ENCODE measurements around the gene PGK1.

PGK1 gene

GRCh38 chrX:78092296-78092695, 11.8 kb upstream of the PGK1 start:
- H3K4me3 ChIP-seq (ENCODE audit: low read depth in 1 of 2, low read length in 2 of 2), result no peak overlapping the region
- H3K9me3 ChIP-seq (ENCODE audit: control insufficient read depth in 1 of 2, low read length in 2 of 2), result no peaks in the 10 kb centered on the region
- H3K27ac ChIP-seq (ENCODE audit: low read length), result no peak overlapping the region
- no peaks in the 10 kb centered on the region for H3K36me3 ChIP-seq (ENCODE audit: control insufficient read depth in 1 of 2, insufficient read depth in 2 of 2, low read length in 2 of 2)
- H3K27me3 ChIP-seq (ENCODE audit: low read depth, low read length), result no peaks in the 10 kb centered on the region
- H3K4me1 ChIP-seq (ENCODE audit: control insufficient read depth in 1 of 2, insufficient read depth in 2 of 2, low read length in 2 of 2), result no peaks in the 10 kb centered on the region

- no peaks in the 10 kb centered on the region for H3K9me3 ChIP-seq (ENCODE audit: control insufficient read depth in 1 of 2, low read length in 2 of 2)
- H3K36me3 ChIP-seq (ENCODE audit: control insufficient read depth in 1 of 2, insufficient read depth in 2 of 2, low read length in 2 of 2), result no peaks in the 10 kb centered on the region
- H3K27ac ChIP-seq (ENCODE audit: low read length), result no peak overlapping the region
- H3K4me1 ChIP-seq (ENCODE audit: control insufficient read depth in 1 of 2, insufficient read depth in 2 of 2, low read length in 2 of 2), result no peaks in the 10 kb centered on the region
- H3K27me3 ChIP-seq (ENCODE audit: low read depth, low read length), result no peaks in the 10 kb centered on the region
- H3K4me3 ChIP-seq (ENCODE audit: low read depth in 1 of 2, low read length in 2 of 2), result no peak overlapping the region
These were observed 5.9 kb upstream of the PGK1 start for GRCh38 chrX:78098108-78098507.

- H3K4me3 ChIP-seq (ENCODE audit: low read depth in 1 of 2, low read length in 2 of 2), result no peak overlapping the region
- no peaks in the 10 kb centered on the region for H3K36me3 ChIP-seq (ENCODE audit: control insufficient read depth in 1 of 2, insufficient read depth in 2 of 2, low read length in 2 of 2)
- H3K4me1 ChIP-seq (ENCODE audit: control insufficient read depth in 1 of 2, insufficient read depth in 2 of 2, low read length in 2 of 2), result peaks cover 10 to 14% of the 10 kb centered on the region in 2 donors
- H3K9me3 ChIP-seq (ENCODE audit: control insufficient read depth in 1 of 2, low read length in 2 of 2), result no peaks in the 10 kb centered on the region
- H3K27ac ChIP-seq (ENCODE audit: low read length), result no peak overlapping the region
- no peaks in the 10 kb centered on the region for H3K27me3 ChIP-seq (ENCODE audit: low read depth, low read length)
These were observed 2.0 kb upstream of the PGK1 start for GRCh38 chrX:78102091-78102490.

GRCh38 chrX:78103001-78103622, 936 bp upstream of the PGK1 start:
- Histone ChIP-seq H3K4me3 (ENCODE audit: low read depth in 1 of 2, low read length in 2 of 2) (peak overlapping the region; percentile 61 to 80), H3K27me3 (ENCODE audit: low read depth, low read length) (no peaks in the 10 kb centered on the region), H3K9me3 (ENCODE audit: control insufficient read depth in 1 of 2, low read length in 2 of 2) (no peaks in the 10 kb centered on the region), H3K27ac (ENCODE audit: low read length) (peak overlapping the region; percentile 89), H3K36me3 (ENCODE audit: control insufficient read depth in 1 of 2, insufficient read depth in 2 of 2, low read length in 2 of 2) (no peaks in the 10 kb centered on the region), H3K4me1 (ENCODE audit: control insufficient read depth in 1 of 2, insufficient read depth in 2 of 2, low read length in 2 of 2) (peaks cover 10 to 23% of the 10 kb centered on the region in 2 donors)

- Histone ChIP-seq H3K4me3 (ENCODE audit: low read depth in 1 of 2, low read length in 2 of 2) (peak overlapping the region; percentile 80 to 85), H3K9me3 (ENCODE audit: control insufficient read depth in 1 of 2, low read length in 2 of 2) (no peaks in the 10 kb centered on the region), H3K27me3 (ENCODE audit: low read depth, low read length) (no peaks in the 10 kb centered on the region), H3K36me3 (ENCODE audit: control insufficient read depth in 1 of 2, insufficient read depth in 2 of 2, low read length in 2 of 2) (no peaks in the 10 kb centered on the region), H3K27ac (ENCODE audit: low read length) (peak overlapping the region; percentile 99), H3K4me1 (ENCODE audit: control insufficient read depth in 1 of 2, insufficient read depth in 2 of 2, low read length in 2 of 2) (peaks cover 10 to 30% of the 10 kb centered on the region in 2 donors)
These were observed 564 bp downstream of the PGK1 start for GRCh38 chrX:78104447-78105176.

GRCh38 chrX:78105944-78106650, 2.0 kb downstream of the PGK1 start:
- peak overlapping the region; percentile 99 for H3K27ac ChIP-seq (ENCODE audit: low read length)
- H3K27me3 ChIP-seq (ENCODE audit: low read depth, low read length), result no peaks in the 10 kb centered on the region
- H3K36me3 ChIP-seq (ENCODE audit: control insufficient read depth in 1 of 2, insufficient read depth in 2 of 2, low read length in 2 of 2), result no peaks in the 10 kb centered on the region
- H3K4me3 ChIP-seq (ENCODE audit: low read depth in 1 of 2, low read length in 2 of 2), result peak overlapping the region; percentile 80 to 85
- peaks cover 10 to 32% of the 10 kb centered on the region in 2 donors for H3K4me1 ChIP-seq (ENCODE audit: control insufficient read depth in 1 of 2, insufficient read depth in 2 of 2, low read length in 2 of 2)
- H3K9me3 ChIP-seq (ENCODE audit: control insufficient read depth in 1 of 2, low read length in 2 of 2), result no peaks in the 10 kb centered on the region

- no peaks in the 10 kb centered on the region for H3K27me3 ChIP-seq (ENCODE audit: low read depth, low read length)
- H3K4me3 ChIP-seq (ENCODE audit: low read depth in 1 of 2, low read length in 2 of 2), result peak overlapping the region; percentile 80 to 85
- peaks cover 10 to 34% of the 10 kb centered on the region in 2 donors for H3K4me1 ChIP-seq (ENCODE audit: control insufficient read depth in 1 of 2, insufficient read depth in 2 of 2, low read length in 2 of 2)
- no peaks in the 10 kb centered on the region for H3K36me3 ChIP-seq (ENCODE audit: control insufficient read depth in 1 of 2, insufficient read depth in 2 of 2, low read length in 2 of 2)
- H3K9me3 ChIP-seq (ENCODE audit: control insufficient read depth in 1 of 2, low read length in 2 of 2), result no peaks in the 10 kb centered on the region
- peak overlapping the region; percentile 99 for H3K27ac ChIP-seq (ENCODE audit: low read length)
These were observed 2.6 kb downstream of the PGK1 start for GRCh38 chrX:78106651-78106986.

GRCh38 chrX:78109458-78109857, 5.4 kb downstream of the PGK1 start:
- Histone ChIP-seq H3K4me3 (ENCODE audit: low read depth in 1 of 2, low read length in 2 of 2) (no peak overlapping the region), H3K27me3 (ENCODE audit: low read depth, low read length) (no peaks in the 10 kb centered on the region), H3K27ac (ENCODE audit: low read length) (no peak overlapping the region), H3K9me3 (ENCODE audit: control insufficient read depth in 1 of 2, low read length in 2 of 2) (no peaks in the 10 kb centered on the region), H3K36me3 (ENCODE audit: control insufficient read depth in 1 of 2, insufficient read depth in 2 of 2, low read length in 2 of 2) (peaks cover 10 to 17% of the 10 kb centered on the region in 2 donors), H3K4me1 (ENCODE audit: control insufficient read depth in 1 of 2, insufficient read depth in 2 of 2, low read length in 2 of 2) (peaks cover 10 to 34% of the 10 kb centered on the region in 2 donors)

- Histone ChIP-seq H3K9me3 (ENCODE audit: control insufficient read depth in 1 of 2, low read length in 2 of 2) (no peaks in the 10 kb centered on the region), H3K4me1 (ENCODE audit: control insufficient read depth in 1 of 2, insufficient read depth in 2 of 2, low read length in 2 of 2) (peaks cover under 1 to 30% of the 10 kb centered on the region in 2 donors), H3K27ac (ENCODE audit: low read length) (no peak overlapping the region), H3K36me3 (ENCODE audit: control insufficient read depth in 1 of 2, insufficient read depth in 2 of 2, low read length in 2 of 2) (peaks cover 26 to 30% of the 10 kb centered on the region in 2 donors), H3K27me3 (ENCODE audit: low read depth, low read length) (no peaks in the 10 kb centered on the region), H3K4me3 (ENCODE audit: low read depth in 1 of 2, low read length in 2 of 2) (no peak overlapping the region)
These were observed 7.3 kb downstream of the PGK1 start for GRCh38 chrX:78111140-78111931.

GRCh38 chrX:78116365-78116764, 12.3 kb downstream of the PGK1 start:
- H3K4me3 ChIP-seq (ENCODE audit: low read depth in 1 of 2, low read length in 2 of 2), result no peak overlapping the region
- no peak overlapping the region for H3K27ac ChIP-seq (ENCODE audit: low read length)
- peaks cover 0 to 4% of the 10 kb centered on the region in 2 donors for H3K4me1 ChIP-seq (ENCODE audit: control insufficient read depth in 1 of 2, insufficient read depth in 2 of 2, low read length in 2 of 2)
- H3K27me3 ChIP-seq (ENCODE audit: low read depth, low read length), result no peaks in the 10 kb centered on the region
- H3K36me3 ChIP-seq (ENCODE audit: control insufficient read depth in 1 of 2, insufficient read depth in 2 of 2, low read length in 2 of 2), result peaks cover 58 to 61% of the 10 kb centered on the region in 2 donors
- no peaks in the 10 kb centered on the region for H3K9me3 ChIP-seq (ENCODE audit: control insufficient read depth in 1 of 2, low read length in 2 of 2)

- Histone ChIP-seq H3K9me3 (ENCODE audit: control insufficient read depth in 1 of 2, low read length in 2 of 2) (no peaks in the 10 kb centered on the region), H3K4me1 (ENCODE audit: control insufficient read depth in 1 of 2, insufficient read depth in 2 of 2, low read length in 2 of 2) (peaks cover 0 to 4% of the 10 kb centered on the region in 2 donors), H3K36me3 (ENCODE audit: control insufficient read depth in 1 of 2, insufficient read depth in 2 of 2, low read length in 2 of 2) (peaks cover 62 to 64% of the 10 kb centered on the region in 2 donors), H3K27ac (ENCODE audit: low read length) (no peak overlapping the region), H3K4me3 (ENCODE audit: low read depth in 1 of 2, low read length in 2 of 2) (no peak overlapping the region), H3K27me3 (ENCODE audit: low read depth, low read length) (no peaks in the 10 kb centered on the region)
These were observed 12.7 kb downstream of the PGK1 start for GRCh38 chrX:78116766-78117165.

Measured in muscle layer of duodenum (tissue), 2 donors.